Measurements from ENCODE around the gene POGK.

Gene POGK

DNA sequence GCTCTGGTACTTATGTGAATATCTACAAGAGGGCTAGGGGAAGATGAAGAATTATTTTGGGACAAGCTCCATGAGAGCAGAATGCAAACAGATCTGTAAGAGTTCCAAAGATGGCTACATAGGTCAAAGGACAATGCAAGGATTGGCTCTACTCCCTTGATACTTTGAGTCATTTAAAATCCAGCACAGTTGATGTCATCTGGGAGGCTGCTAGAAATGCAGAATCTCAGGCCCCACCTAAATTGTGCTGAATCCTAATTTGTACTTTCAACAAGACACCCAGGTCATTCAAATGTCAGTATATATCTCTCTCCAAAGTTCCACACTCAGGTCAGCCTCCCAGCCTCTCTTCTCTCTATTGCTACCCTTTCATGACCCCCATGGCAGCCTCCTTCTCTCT lies 60.5 kb downstream of the POGK start:
- Histone ChIP-seq H3K4me1 (ENCODE audit: control insufficient read depth in 2 of 2, insufficient read depth in 1 of 2, low read depth in 1 of 2, low read length in 2 of 2) (no peaks in the 10 kb centered on the region), H2BK15ac (ENCODE audit: low read length) (no peak overlapping the region), H3K36me3 (replicated peaks in 1 of 2; ENCODE audit: control insufficient read depth in 2 of 2, insufficient read depth in 2 of 2, low read length in 2 of 2) (peaks cover 0 to 2% of the 10 kb centered on the region in 2 donors), H4K8ac (ENCODE audit: low read depth, low read length) (no peak overlapping the region), H3K9ac (ENCODE audit: low read depth, low read length, poor library complexity) (no peak overlapping the region), H3K27ac (replicated peaks; ENCODE audit: low read length) (no peak overlapping the region), H2BK12ac (ENCODE audit: low read length) (no peak overlapping the region), H3K9me3 (replicated peaks in 1 of 2; ENCODE audit: control insufficient read depth in 2 of 2, insufficient read depth in 1 of 2, low read depth in 1 of 2, low read length in 2 of 2) (peaks cover 10 to 16% of the 10 kb centered on the region in 2 donors), H3K23ac (ENCODE audit: low read depth, low read length, poor library complexity) (no peak overlapping the region), H2AK5ac (ENCODE audit: low read depth, low read length) (no peak overlapping the region), H3K4me2 (ENCODE audit: insufficient read depth, low read length, poor library complexity, severe bottlenecking) (no peak overlapping the region), H3K79me1 (ENCODE audit: low read depth, low read length) (no peaks in the 10 kb centered on the region), H3K4me3 (ENCODE audit: low read length in 2 of 2) (no peak overlapping the region), H3K14ac (ENCODE audit: low read length) (no peak overlapping the region), H2AFZ (ENCODE audit: low read length) (no peak overlapping the region), H3K4ac (ENCODE audit: low read length) (no peak overlapping the region), H3K18ac (ENCODE audit: low read length) (no peak overlapping the region), H3K27me3 (ENCODE audit: control insufficient read depth in 3 of 3, insufficient read depth in 3 of 3, low read depth in 1 of 3, low read length in 3 of 3) (no peaks in the 10 kb centered on the region), H2BK5ac (ENCODE audit: low read length) (no peak overlapping the region), H2BK120ac (ENCODE audit: low read depth, low read length) (no peak overlapping the region), H4K91ac (ENCODE audit: low read depth, low read length, poor library complexity) (no peak overlapping the region)
- no peak for DNase-seq (ENCODE audit: low spot score)

DNA sequence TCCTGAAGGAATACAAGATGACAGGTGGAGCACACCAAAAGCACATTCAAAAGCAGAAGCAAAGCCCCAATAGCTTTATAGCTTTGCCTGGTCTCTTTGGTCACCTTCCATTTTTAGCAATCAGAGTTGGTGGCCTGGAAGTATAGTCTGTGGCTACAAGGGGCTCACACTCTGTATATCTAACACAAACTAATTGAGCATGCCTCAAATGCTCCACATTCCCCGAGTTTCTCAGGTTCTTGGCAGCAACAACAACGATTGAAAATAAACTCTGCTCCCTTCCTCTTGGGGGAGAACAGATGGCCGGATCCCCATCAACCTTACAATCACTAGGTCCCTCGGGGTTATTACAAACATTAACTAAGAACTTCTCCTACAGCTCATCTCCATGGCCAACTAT lies 61.7 kb downstream of the POGK start:
- Histone ChIP-seq H3K9ac (ENCODE audit: low read depth, low read length, poor library complexity) (no peak overlapping the region), H3K18ac (ENCODE audit: low read length) (no peak overlapping the region), H3K23ac (ENCODE audit: low read depth, low read length, poor library complexity) (no peak overlapping the region), H2BK15ac (ENCODE audit: low read length) (no peak overlapping the region), H4K8ac (ENCODE audit: low read depth, low read length) (no peak overlapping the region), H3K4ac (ENCODE audit: low read length) (no peak overlapping the region), H2BK12ac (ENCODE audit: low read length) (no peak overlapping the region), H3K4me3 (ENCODE audit: low read length in 2 of 2) (no peak overlapping the region), H2BK120ac (ENCODE audit: low read depth, low read length) (no peak overlapping the region), H3K79me1 (ENCODE audit: low read depth, low read length) (no peaks in the 10 kb centered on the region), H3K14ac (ENCODE audit: low read length) (no peak overlapping the region), H2BK5ac (ENCODE audit: low read length) (no peak overlapping the region), H3K4me1 (ENCODE audit: control insufficient read depth in 2 of 2, insufficient read depth in 1 of 2, low read depth in 1 of 2, low read length in 2 of 2) (peaks cover 0 to 3% of the 10 kb centered on the region in 2 donors), H3K27ac (replicated peaks; ENCODE audit: low read length) (no peak overlapping the region), H3K36me3 (replicated peaks in 1 of 2; ENCODE audit: control insufficient read depth in 2 of 2, insufficient read depth in 2 of 2, low read length in 2 of 2) (peaks cover 0 to 2% of the 10 kb centered on the region in 2 donors), H3K27me3 (ENCODE audit: control insufficient read depth in 3 of 3, insufficient read depth in 3 of 3, low read depth in 1 of 3, low read length in 3 of 3) (no peaks in the 10 kb centered on the region), H2AFZ (ENCODE audit: low read length) (no peak overlapping the region), H4K91ac (ENCODE audit: low read depth, low read length, poor library complexity) (no peak overlapping the region), H3K9me3 (replicated peaks in 1 of 2; ENCODE audit: control insufficient read depth in 2 of 2, insufficient read depth in 1 of 2, low read depth in 1 of 2, low read length in 2 of 2) (peaks cover 10 to 16% of the 10 kb centered on the region in 2 donors), H3K4me2 (ENCODE audit: insufficient read depth, low read length, poor library complexity, severe bottlenecking) (no peak overlapping the region), H2AK5ac (ENCODE audit: low read depth, low read length) (no peak overlapping the region)
- no peak for DNase-seq (ENCODE audit: low spot score)
- no CpG with 5 or more reads among the region's 4 CpGs for WGBS, 2 donors (ENCODE audit: extremely low coverage in 2 of 2, insufficient read length in 2 of 2, insufficient replicate concordance in 1 of 2)

DNA sequence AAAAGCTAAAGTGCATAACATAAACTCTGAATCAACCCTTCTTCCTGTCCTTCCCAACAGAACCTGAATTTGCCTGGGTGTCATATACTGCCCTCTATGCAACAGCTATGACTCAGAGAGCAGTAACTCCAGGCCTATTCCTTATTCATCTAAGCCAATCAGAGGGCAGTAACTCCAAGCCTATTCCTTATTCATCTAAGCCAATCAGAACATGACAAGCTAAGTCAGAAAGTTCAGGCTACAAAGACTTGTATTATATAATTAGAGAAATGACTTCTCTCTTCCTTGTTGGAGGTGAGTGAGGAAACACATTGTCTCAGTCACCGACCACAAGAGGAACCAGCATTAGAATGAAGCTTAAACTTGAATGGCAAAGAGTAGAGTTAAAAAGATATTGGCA lies 63.0 kb downstream of the POGK start:
- WGBS, 2 donors (ENCODE audit: extremely low coverage in 2 of 2, insufficient read length in 2 of 2, insufficient replicate concordance in 1 of 2): no CpG with 5 or more reads among the region's 1 CpG
- H2AFZ ChIP-seq (ENCODE audit: low read length): no peak overlapping the region
- no peaks in the 10 kb centered on the region for H3K27me3 ChIP-seq (ENCODE audit: control insufficient read depth in 3 of 3, insufficient read depth in 3 of 3, low read depth in 1 of 3, low read length in 3 of 3)
- no peaks in the 10 kb centered on the region for H3K79me1 ChIP-seq (ENCODE audit: low read depth, low read length)
- H3K27ac ChIP-seq (replicated peaks; ENCODE audit: low read length): no peak overlapping the region
- no peak overlapping the region for H3K4me3 ChIP-seq (ENCODE audit: low read length in 2 of 2)
- no peak overlapping the region for H3K4ac ChIP-seq (ENCODE audit: low read length)
- H2BK15ac ChIP-seq (ENCODE audit: low read length): no peak overlapping the region
- H4K91ac ChIP-seq (ENCODE audit: low read depth, low read length, poor library complexity): no peak overlapping the region
- no peak overlapping the region for H3K23ac ChIP-seq (ENCODE audit: low read depth, low read length, poor library complexity)
- H3K36me3 ChIP-seq (replicated peaks in 1 of 2; ENCODE audit: control insufficient read depth in 2 of 2, insufficient read depth in 2 of 2, low read length in 2 of 2): peaks cover 0 to 2% of the 10 kb centered on the region in 2 donors
- no peak overlapping the region for H3K4me2 ChIP-seq (ENCODE audit: insufficient read depth, low read length, poor library complexity, severe bottlenecking)
- H2AK5ac ChIP-seq (ENCODE audit: low read depth, low read length): no peak overlapping the region
- peaks cover 0 to 3% of the 10 kb centered on the region in 2 donors for H3K4me1 ChIP-seq (ENCODE audit: control insufficient read depth in 2 of 2, insufficient read depth in 1 of 2, low read depth in 1 of 2, low read length in 2 of 2)
- no peak overlapping the region for H3K14ac ChIP-seq (ENCODE audit: low read length)
- no peak overlapping the region for H2BK5ac ChIP-seq (ENCODE audit: low read length)
- H2BK12ac ChIP-seq (ENCODE audit: low read length): no peak overlapping the region
- no peak overlapping the region for H4K8ac ChIP-seq (ENCODE audit: low read depth, low read length)
- H3K9me3 ChIP-seq (replicated peaks in 1 of 2; ENCODE audit: control insufficient read depth in 2 of 2, insufficient read depth in 1 of 2, low read depth in 1 of 2, low read length in 2 of 2): peaks cover 9 to 11% of the 10 kb centered on the region in 2 donors
- H3K18ac ChIP-seq (ENCODE audit: low read length): no peak overlapping the region
- no peak overlapping the region for H3K9ac ChIP-seq (ENCODE audit: low read depth, low read length, poor library complexity)
- no peak for DNase-seq (ENCODE audit: low spot score)
- no peak overlapping the region for H2BK120ac ChIP-seq (ENCODE audit: low read depth, low read length)

DNA sequence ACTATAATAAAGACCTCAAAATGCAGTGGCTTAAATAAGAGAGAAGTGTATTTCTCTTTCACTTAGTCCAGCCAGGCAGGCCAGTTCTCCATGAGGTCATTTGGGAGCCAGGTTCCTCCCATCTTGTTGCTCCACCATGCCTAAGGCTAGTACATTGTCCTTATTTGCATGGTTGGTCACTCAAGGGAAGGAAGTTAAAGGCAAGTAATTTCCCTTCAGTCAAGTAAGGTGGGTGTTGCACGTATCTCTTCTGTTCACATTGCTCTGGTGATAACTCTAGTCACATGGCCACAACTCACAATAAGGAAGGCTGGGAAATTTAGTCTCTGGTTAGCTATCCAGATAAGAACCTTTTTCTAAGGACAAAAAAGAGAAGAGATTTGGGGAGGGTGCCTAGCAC lies 64.0 kb downstream of the POGK start:
- Histone ChIP-seq H2BK5ac (ENCODE audit: low read length) (no peak overlapping the region), H3K14ac (ENCODE audit: low read length) (no peak overlapping the region), H3K9me3 (replicated peaks in 1 of 2; ENCODE audit: control insufficient read depth in 2 of 2, insufficient read depth in 1 of 2, low read depth in 1 of 2, low read length in 2 of 2) (peaks cover 1 to 6% of the 10 kb centered on the region in 2 donors), H2BK12ac (ENCODE audit: low read length) (no peak overlapping the region), H2AK5ac (ENCODE audit: low read depth, low read length) (no peak overlapping the region), H3K23ac (ENCODE audit: low read depth, low read length, poor library complexity) (no peak overlapping the region), H3K27ac (replicated peaks; ENCODE audit: low read length) (no peak overlapping the region), H3K4ac (ENCODE audit: low read length) (no peak overlapping the region), H2AFZ (ENCODE audit: low read length) (no peak overlapping the region), H4K8ac (ENCODE audit: low read depth, low read length) (no peak overlapping the region), H3K4me3 (ENCODE audit: low read length in 2 of 2) (no peak overlapping the region), H3K4me1 (ENCODE audit: control insufficient read depth in 2 of 2, insufficient read depth in 1 of 2, low read depth in 1 of 2, low read length in 2 of 2) (peaks cover 0 to 3% of the 10 kb centered on the region in 2 donors), H2BK15ac (ENCODE audit: low read length) (no peak overlapping the region), H3K79me1 (ENCODE audit: low read depth, low read length) (no peaks in the 10 kb centered on the region), H3K18ac (ENCODE audit: low read length) (no peak overlapping the region), H3K9ac (ENCODE audit: low read depth, low read length, poor library complexity) (no peak overlapping the region), H3K27me3 (ENCODE audit: control insufficient read depth in 3 of 3, insufficient read depth in 3 of 3, low read depth in 1 of 3, low read length in 3 of 3) (no peaks in the 10 kb centered on the region), H3K4me2 (ENCODE audit: insufficient read depth, low read length, poor library complexity, severe bottlenecking) (no peak overlapping the region), H3K36me3 (replicated peaks in 1 of 2; ENCODE audit: control insufficient read depth in 2 of 2, insufficient read depth in 2 of 2, low read length in 2 of 2) (peaks cover 0 to 3% of the 10 kb centered on the region in 2 donors), H2BK120ac (ENCODE audit: low read depth, low read length) (no peak overlapping the region), H4K91ac (ENCODE audit: low read depth, low read length, poor library complexity) (no peak overlapping the region)
- WGBS, 2 donors (ENCODE audit: extremely low coverage in 2 of 2, insufficient read length in 2 of 2, insufficient replicate concordance in 1 of 2): no CpG with 5 or more reads among the region's 1 CpG
- DNase-seq (ENCODE audit: low spot score): no peak
